Kidney (tissue), 22 donors: ENCODE measurements around the gene EFCAB7. TPM values are rescaled to one million over a fixed set of nuclear protein-coding genes. Genes with fewer than 3 reads are reported as not detected.
A peak's percentile ranks its signal among the peaks of the same experiment; 100 is the strongest.

ENCODE experiments used
- DNase-seq, 5 donors: peaks; one replicate each; pipeline ENCODE4 v3.0.0-alpha.2; 2013 to 2020
- FAIRE-seq: peaks from 2 replicates; lab custom pipeline; 2012; peaks lifted over from hg19 to GRCh38; lab: Jason Lieb, UNC
- H3K27ac ChIP-seq, 2 donors: one replicate each; pipeline ENCODE4 v1.7.0; 2013; ENCODE audit warnings: low read depth in 2 of 2, low read length in 2 of 2, inconsistent platforms in 1 of 2
- H3K27me3 ChIP-seq: one replicate; pipeline ENCODE4 v1.7.1; 2013; ENCODE audit warnings: low read length, inconsistent platforms; ENCODE audit not compliant: control insufficient read depth, insufficient read depth
- H3K36me3 ChIP-seq, 3 donors: one replicate each; pipeline versions ENCODE4 v1.7.0 to v1.7.1; 2013; ENCODE audit warnings: low read length in 3 of 3, control low read depth in 1 of 3, inconsistent platforms in 1 of 3; ENCODE audit not compliant: insufficient read depth in 3 of 3, control insufficient read depth in 2 of 3
- H3K4me1 ChIP-seq, 3 donors: one replicate each; pipeline versions ENCODE4 v1.7.0 to v1.7.1; 2013; ENCODE audit warnings: low read length in 3 of 3, inconsistent platforms in 1 of 3, low read depth in 1 of 3; ENCODE audit not compliant: control insufficient read depth in 2 of 3, insufficient read depth in 2 of 3
- H3K4me3 ChIP-seq, 3 donors: one replicate each; pipeline versions ENCODE4 v1.7.0 to v1.8.1; 2013; ENCODE audit warnings: low read length in 3 of 3, control low read depth in 1 of 3, inconsistent platforms in 1 of 3
- H3K9ac ChIP-seq, 3 donors: one replicate each; pipeline versions ENCODE4 v1.7.0 to v1.7.1; 2013; ENCODE audit warnings: low read length in 3 of 3, control low read depth in 1 of 3, inconsistent platforms in 1 of 3
- H3K9me3 ChIP-seq, 3 donors: one replicate each; pipeline versions ENCODE4 v1.7.0 to v1.7.1; 2013; ENCODE audit warnings: low read length in 3 of 3, control low read depth in 1 of 3, inconsistent platforms in 1 of 3; ENCODE audit not compliant: control insufficient read depth in 2 of 3, insufficient read depth in 1 of 3
- CTCF ChIP-seq: IDR thresholded peaks from 3 replicates; pipeline ENCODE4 v1.5.1; 2012; ENCODE audit warnings: mild to moderate bottlenecking, moderate library complexity, borderline replicate concordance; ENCODE audit not compliant: insufficient read depth; ENCODE audit errors: extremely low read depth
- intact Hi-C: fragments of 100-400 bp; cut with DNase I; formaldehyde crosslinking; loops from one replicate; pipeline ENCODE4 v1.11.1; 2022
- long read RNA-seq, 10 donors: library from polyadenylated mRNA in 1 of 10; unstranded in 1 of 10; transcript quantifications; one replicate each; pipeline ENCODE4 v2.0.0 and lab custom pipeline, GENCODE V29; 2021 to 2026
- polyA plus RNA-seq: library from polyadenylated mRNA; stranded (reverse); fragments of 350-450 nt; fragmentation: Illumina TruSeq; extraction: RNeasy Lipid Tissue Mini Kit (QIAGEN cat#74804); gene quantifications from one replicate; pipeline ENCODE4 v1.2.3, GENCODE V29; 2014; ENCODE audit warnings: low read depth, low replicate concordance; ENCODE audit not compliant: insufficient read depth
- total RNA-seq: library from RNA; stranded (reverse); fragmentation: NEBNext Ultra II Directional; extraction: Animal tissue kit (Norgen Biotek cat#: 25700); gene quantifications from one replicate; pipeline ENCODE4 v1.2.1, GENCODE V29; 2021
- donor health status: control.
- donor health status: control.
- donor health status: control.
- donor health status: control.
- donor health status: control.
- donor health status: DM: yes; HTN: yes; CAD: no.
- donor health status: Normal renal cell carcinoma (clear cell type).

Gene EFCAB7
- 9.6 TPM for total RNA-seq
- polyA plus RNA-seq = 5.1 TPM
- long read RNA-seq, donor 1 = 0 reads
- long read RNA-seq, donor 2, transcript EFCAB7-201 (14 exons, 2,313 nt) = major isoform, 6 of 6 reads
- long read RNA-seq, donor 2, partial matches to known transcripts = 0 of 6 reads
- long read RNA-seq, donor 2, other reads (novel, unspliced or antisense) = 0 of 6 reads
- long read RNA-seq, donor 3, partial matches to known transcripts = 0 of 2 reads
- long read RNA-seq, donor 3, other reads (novel, unspliced or antisense) = 0 of 2 reads
- long read RNA-seq, donor 4, partial matches to known transcripts = 0 of 1 reads
- long read RNA-seq, donor 4, other reads (novel, unspliced or antisense) = 0 of 1 reads
- long read RNA-seq, donor 5 = 0 reads
- long read RNA-seq, donor 6 = 0 reads
- long read RNA-seq, donor 7, partial matches to known transcripts = 1 of 4 reads
- long read RNA-seq, donor 7, other reads (novel, unspliced or antisense) = 0 of 4 reads
- long read RNA-seq, donor 8 = 0 reads
- long read RNA-seq, donor 9, partial matches to known transcripts = 0 of 1 reads
- long read RNA-seq, donor 9, other reads (novel, unspliced or antisense) = 0 of 1 reads
- long read RNA-seq, donor 10 = 0 reads

GRCh38 chr1:63522891-63523728 lies at the start of gene EFCAB7, which contains the start of gene ITGB3BP:
Gene EFCAB7 (plus strand): TSS chr1:63523525. CDS start chr1:63525573, 2,048 bp downstream.
Gene ITGB3BP (minus strand): TSS chr1:63523225. CDS start chr1:63523133, 92 bp downstream.
- H3K36me3 ChIP-seq = peaks cover 0 to 2% (median 0%) of the 10 kb centered on the region in 3 donors
- intact Hi-C loops = no loop called here
- H3K9me3 ChIP-seq = no peaks in the 10 kb centered on the region
- peak within 1 kb of the TSS; percentile 80 to 98 for H3K27ac ChIP-seq
- FAIRE-seq (no peak), DNase-seq (peak; percentile 91 to 97 (median 94))
- peaks cover 0 to 6% (median 5%) of the 10 kb centered on the region in 3 donors for H3K4me1 ChIP-seq
- TF ChIP-seq CTCF = no peak
- H3K27me3 ChIP-seq = no peaks in the 10 kb centered on the region
- H3K4me3 ChIP-seq = peak within 1 kb of the TSS; percentile 93 to 100 (median 96)
- peak within 1 kb of the TSS; percentile 63 to 94 (median 92) for H3K9ac ChIP-seq

GRCh38 chr1:63475761-63476160 lies 47.6 kb upstream of the EFCAB7 start:
- intact Hi-C loops = no loop called here
- FAIRE-seq = no peak

GRCh38 chr1:63480057-63480456 lies 43.3 kb upstream of the EFCAB7 start:
- peaks cover 0 to 2% (median 0%) of the 10 kb centered on the region in 3 donors for H3K36me3 ChIP-seq
- intact Hi-C loops = no loop called here
- no peak for FAIRE-seq
- no peaks in the 10 kb centered on the region for H3K27me3 ChIP-seq
- no peak for DNase-seq
- H3K4me1 ChIP-seq = no peaks in the 10 kb centered on the region
- H3K9me3 ChIP-seq = no peaks in the 10 kb centered on the region
- no peak overlapping the region for H3K9ac ChIP-seq
- no peak overlapping the region for H3K4me3 ChIP-seq
- no peak overlapping the region for H3K27ac ChIP-seq
- no peak for TF ChIP-seq CTCF

More at GRCh38 chr1:63475761-63476160, 47.6 kb upstream of the EFCAB7 start:
- no peak for TF ChIP-seq CTCF
- DNase-seq = no peak
- no peak overlapping the region for H3K9ac ChIP-seq
- no peaks in the 10 kb centered on the region for H3K4me1 ChIP-seq
- no peak overlapping the region for H3K27ac ChIP-seq
- H3K4me3 ChIP-seq = no peak overlapping the region
- H3K27me3 ChIP-seq = no peaks in the 10 kb centered on the region
- no peaks in the 10 kb centered on the region for H3K9me3 ChIP-seq
- peaks cover 0 to 2% (median 0%) of the 10 kb centered on the region in 3 donors for H3K36me3 ChIP-seq
